Muscle of leg (tissue), 11 donors: ENCODE measurements around the gene ABCB7. TPM values are rescaled to one million over a fixed set of nuclear protein-coding genes. Genes with fewer than 3 reads are reported as not detected.

Experiments used
- DNase-seq: peaks from one replicate; pipeline ENCODE4 v3.0.0; 2013
- H3K27ac ChIP-seq: one replicate; pipeline ENCODE4 v1.5.1; 2013; ENCODE audit warnings: mild to moderate bottlenecking, low read length, control low read depth
- H3K27me3 ChIP-seq: one replicate; pipeline ENCODE4 v1.6.1; 2013; ENCODE audit warnings: low read length; ENCODE audit not compliant: control insufficient read depth, insufficient read depth
- H3K36me3 ChIP-seq: one replicate; pipeline ENCODE4 v1.6.1; 2013; ENCODE audit warnings: low read length; ENCODE audit not compliant: control insufficient read depth, insufficient read depth
- H3K4me1 ChIP-seq: one replicate; pipeline ENCODE4 v1.6.1; 2013; ENCODE audit warnings: low read length; ENCODE audit not compliant: control insufficient read depth, insufficient read depth
- H3K4me3 ChIP-seq: one replicate; pipeline ENCODE4 v1.5.1; 2013; ENCODE audit warnings: low read length, control low read depth
- H3K9me3 ChIP-seq: replicated peaks from 2 replicates; pipeline ENCODE4 v1.6.1; 2013; ENCODE audit warnings: low read depth, low read length; ENCODE audit not compliant: control insufficient read depth
- WGBS: methylation state at CpG from one replicate; pipeline ENCODE4 v1.1.5; 2013; ENCODE audit warnings: missing lambda C conversion rate; ENCODE audit not compliant: insufficient coverage; 5-methylcytosine and 5-hydroxymethylcytosine counted together
- polyA plus RNA-seq, 8 donors: library from polyadenylated mRNA; unstranded; fragments of 120-200 nt; gene quantifications; one replicate each; pipeline versions ENCODE4 v1.2.1 to v1.2.3, GENCODE V29; 2013; ENCODE audit warnings: inconsistent platforms in 1 of 8, low replicate concordance in 1 of 8; ENCODE audit not compliant: insufficient read length in 8 of 8, insufficient read depth in 1 of 8
- total RNA-seq: library from RNA; stranded (reverse); fragments of 120-200 nt; gene quantifications from one replicate; pipeline ENCODE4 v1.2.4, GENCODE V29; 2013

The ABCB7 gene
- total and polyA plus RNA-seq, 9 donors = 18.0 to 23.4 (median 19.4) TPM

DNA sequence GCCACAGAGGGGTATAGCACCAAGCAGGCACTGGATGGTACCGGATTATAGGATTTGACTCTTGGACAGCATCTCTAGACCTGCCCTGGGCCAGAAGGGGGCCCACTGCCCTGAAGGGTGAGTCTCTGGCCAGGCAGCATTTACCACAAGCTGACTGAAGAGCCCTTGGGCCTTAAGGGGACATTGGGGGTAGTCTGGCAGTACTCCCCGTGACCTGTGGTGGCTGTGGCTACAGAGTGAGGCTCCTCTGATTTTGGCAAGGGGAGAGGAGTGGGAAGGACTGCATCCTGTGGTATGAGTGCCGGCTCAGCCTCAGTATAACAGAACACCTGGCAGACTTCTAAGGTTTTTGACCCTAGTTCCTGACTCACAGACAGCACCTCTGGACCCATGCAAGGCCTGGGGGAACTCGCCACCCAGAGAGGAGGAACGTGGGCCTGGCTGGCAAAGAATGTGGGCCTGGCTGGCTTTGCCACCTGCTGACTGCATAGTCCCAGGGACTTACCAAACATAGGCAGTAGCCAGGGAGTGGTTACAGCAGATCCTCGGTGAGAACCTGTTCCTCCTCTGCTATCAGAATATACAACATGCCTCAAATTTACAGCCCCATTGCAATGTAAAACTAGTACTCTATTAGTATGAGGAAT is 48.1 kb downstream of the ABCB7 start:
- Histone ChIP-seq H3K36me3 (no peaks in the 10 kb centered on the region), H3K27me3 (peaks cover 9% of the 10 kb centered on the region), H3K9me3 (no peaks in the 10 kb centered on the region), H3K4me3 (no peak overlapping the region), H3K4me1 (no peaks in the 10 kb centered on the region), H3K27ac (no peak overlapping the region)
- 76% methylated on average over 5 of the region's 6 CpGs for WGBS
- DNase-seq = no peak

DNA sequence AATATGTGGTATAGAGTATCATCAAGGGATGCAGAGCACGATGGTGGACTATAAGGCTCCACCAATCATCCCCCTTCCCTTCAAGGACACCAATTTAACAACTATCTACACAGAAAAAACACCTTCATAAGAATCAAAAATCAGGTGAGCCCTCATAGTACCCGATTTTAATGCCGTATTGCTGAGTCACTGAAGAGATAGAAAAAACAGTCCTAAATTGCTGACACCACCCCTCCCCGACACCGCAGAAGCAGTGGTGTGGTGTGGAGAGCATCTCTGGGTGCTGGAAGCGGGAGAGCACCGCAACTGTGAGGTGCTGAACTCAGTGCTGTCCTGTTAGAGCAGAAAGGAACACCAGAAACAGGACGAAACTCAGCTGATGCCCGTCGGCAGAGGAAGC is 49.3 kb downstream of the ABCB7 start:
- Histone ChIP-seq H3K27ac (no peak overlapping the region), H3K4me1 (no peaks in the 10 kb centered on the region), H3K27me3 (peaks cover 9% of the 10 kb centered on the region), H3K9me3 (no peaks in the 10 kb centered on the region), H3K36me3 (no peaks in the 10 kb centered on the region), H3K4me3 (no peak overlapping the region)
- DNase-seq = no peak
- 77% methylated on average over 7 of the region's 10 CpGs for WGBS

DNA sequence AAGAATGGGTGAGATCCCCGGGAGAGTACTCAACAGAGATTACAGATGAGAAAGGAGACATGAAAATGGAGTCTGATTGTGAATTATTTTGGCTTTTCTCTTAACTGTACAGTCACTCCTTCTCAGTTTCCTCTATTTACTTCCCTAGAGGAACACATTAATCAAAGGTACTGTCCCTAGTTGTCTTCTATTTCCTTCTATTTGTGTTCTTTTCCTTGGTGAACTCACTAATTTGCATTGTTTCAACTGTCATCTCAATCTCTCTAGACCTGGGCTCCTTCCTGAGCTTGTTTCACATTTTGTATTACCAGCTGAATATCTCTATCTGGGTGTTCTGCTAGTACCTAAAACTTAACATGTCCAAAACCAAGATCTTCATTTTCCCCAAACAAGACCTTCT is 59.8 kb downstream of the ABCB7 start:
- H3K27ac ChIP-seq = no peak overlapping the region
- no peak overlapping the region for H3K4me3 ChIP-seq
- no peaks in the 10 kb centered on the region for H3K9me3 ChIP-seq
- WGBS = no CpG with 5 or more reads among the region's 1 CpG
- H3K27me3 ChIP-seq = no peaks in the 10 kb centered on the region
- H3K36me3 ChIP-seq = no peaks in the 10 kb centered on the region
- DNase-seq = no peak
- H3K4me1 ChIP-seq = no peaks in the 10 kb centered on the region

DNA sequence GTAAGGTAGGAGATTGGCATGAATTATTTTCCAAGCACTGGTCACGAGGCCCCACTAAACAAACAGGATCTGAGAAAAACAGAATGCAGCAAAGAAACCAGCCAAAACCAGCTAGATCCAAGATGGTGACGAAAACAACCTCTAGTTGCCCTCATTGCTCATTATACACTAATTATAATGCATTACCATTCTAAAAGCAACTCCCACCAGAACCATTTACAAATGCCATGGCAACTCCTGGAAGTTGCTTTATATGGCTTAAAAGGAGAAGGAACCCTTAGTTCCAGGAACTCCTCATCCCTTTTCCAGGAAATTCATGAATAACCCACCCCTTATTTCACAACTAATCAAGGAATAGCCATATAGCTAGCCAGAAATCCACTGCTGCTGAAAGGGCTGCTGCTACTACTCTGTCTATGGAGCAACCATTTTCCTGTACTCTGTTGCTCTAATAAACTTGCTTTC is 69.3 kb downstream of the ABCB7 start:
- Histone ChIP-seq H3K36me3 (no peaks in the 10 kb centered on the region), H3K9me3 (no peaks in the 10 kb centered on the region), H3K4me3 (no peak overlapping the region), H3K4me1 (no peaks in the 10 kb centered on the region), H3K27ac (no peak overlapping the region), H3K27me3 (no peaks in the 10 kb centered on the region)
- DNase-seq = no peak
- no CpG with 5 or more reads among the region's 2 CpGs for WGBS

DNA sequence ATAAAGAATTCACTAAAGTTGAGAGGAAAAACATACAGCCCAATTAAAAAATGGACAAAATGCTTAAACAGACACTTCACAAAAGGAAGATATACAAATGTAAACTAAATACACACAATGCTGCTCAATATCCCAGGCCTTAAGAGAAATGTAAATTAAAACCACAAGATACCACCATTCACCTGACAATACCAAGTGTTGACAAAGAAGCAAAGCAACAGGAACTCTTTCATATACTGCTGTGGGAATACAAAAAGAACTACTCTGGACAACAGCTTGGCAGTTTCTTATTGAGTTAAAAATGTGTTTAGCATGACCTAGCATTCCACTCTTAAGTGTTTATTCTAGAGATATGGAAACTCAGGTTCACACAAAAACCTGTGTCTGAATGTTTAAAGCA is 71.3 kb downstream of the ABCB7 start:
- H3K4me3 ChIP-seq = no peak overlapping the region
- no peaks in the 10 kb centered on the region for H3K36me3 ChIP-seq
- no peak overlapping the region for H3K27ac ChIP-seq
- H3K9me3 ChIP-seq = no peaks in the 10 kb centered on the region
- no peaks in the 10 kb centered on the region for H3K4me1 ChIP-seq
- peaks cover 3% of the 10 kb centered on the region for H3K27me3 ChIP-seq
- no peak for DNase-seq

DNA sequence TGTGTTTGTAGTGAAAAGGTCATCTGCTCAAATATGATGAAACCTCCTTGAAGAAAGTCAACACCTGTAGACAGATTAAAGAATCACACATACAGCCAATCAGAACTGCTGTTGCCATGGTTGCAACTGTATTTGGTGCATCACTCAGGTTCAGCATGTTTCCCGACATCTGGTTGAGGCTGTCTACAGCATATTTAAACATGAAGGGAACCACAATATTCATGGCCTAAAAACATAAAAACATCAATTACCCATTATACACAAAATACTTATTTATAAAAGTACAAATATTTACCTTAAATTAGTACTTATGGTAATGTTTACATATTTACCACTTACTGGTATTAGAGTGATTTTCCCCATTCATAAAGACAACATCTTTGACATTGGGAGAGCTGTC is 79.7 kb downstream of the ABCB7 start:
- H3K27me3 ChIP-seq = peaks cover 3% of the 10 kb centered on the region
- no peaks in the 10 kb centered on the region for H3K36me3 ChIP-seq
- H3K4me1 ChIP-seq = no peaks in the 10 kb centered on the region
- no peaks in the 10 kb centered on the region for H3K9me3 ChIP-seq
- WGBS = no CpG with 5 or more reads among the region's 1 CpG
- DNase-seq = no peak
- no peak overlapping the region for H3K27ac ChIP-seq
- H3K4me3 ChIP-seq = no peak overlapping the region

DNA sequence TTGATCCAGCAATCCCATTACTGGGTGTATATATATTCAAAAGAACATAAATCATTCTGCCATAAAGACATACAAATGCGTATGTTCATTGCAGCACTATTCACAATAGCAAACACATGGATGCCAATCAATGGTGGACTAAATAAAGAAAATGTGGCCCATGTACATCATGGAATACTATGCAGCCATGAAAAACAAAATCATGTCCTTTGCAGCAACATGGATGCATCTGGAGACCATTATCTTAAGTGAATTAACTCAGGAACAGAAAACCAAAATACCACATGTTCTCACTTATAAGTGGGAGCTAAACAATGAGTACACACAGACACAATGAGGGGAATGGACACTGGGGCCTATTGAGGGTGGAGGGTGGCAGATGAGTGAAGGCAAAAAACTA is 81.6 kb downstream of the ABCB7 start:
- Histone ChIP-seq H3K36me3 (no peaks in the 10 kb centered on the region), H3K27ac (no peak overlapping the region), H3K9me3 (no peaks in the 10 kb centered on the region), H3K4me1 (no peaks in the 10 kb centered on the region), H3K4me3 (no peak overlapping the region), H3K27me3 (no peaks in the 10 kb centered on the region)
- WGBS = no CpG with 5 or more reads among the region's 1 CpG
- no peak for DNase-seq

DNA sequence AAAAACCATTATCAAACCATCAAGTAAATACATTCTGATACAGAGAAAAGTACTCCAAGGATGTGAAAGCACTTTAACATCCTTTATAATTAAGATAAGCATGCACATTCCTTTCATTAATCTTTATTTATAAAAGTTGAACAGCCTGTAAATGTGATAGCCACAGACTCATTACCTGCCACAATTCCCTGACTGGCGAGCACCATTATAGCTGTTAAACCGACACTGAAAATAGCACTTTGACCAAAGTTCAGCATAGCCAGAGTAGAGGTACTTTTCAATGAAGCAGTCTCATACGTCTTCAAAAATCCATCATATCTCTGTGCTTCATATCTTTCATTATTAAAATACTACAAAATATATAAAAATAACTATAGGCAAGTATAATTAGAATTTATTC is 84.7 kb downstream of the ABCB7 start:
- DNase-seq = no peak
- Histone ChIP-seq H3K27me3 (no peaks in the 10 kb centered on the region), H3K36me3 (no peaks in the 10 kb centered on the region), H3K4me1 (no peaks in the 10 kb centered on the region), H3K9me3 (no peaks in the 10 kb centered on the region), H3K4me3 (no peak overlapping the region), H3K27ac (no peak overlapping the region)
- WGBS = 100% methylated on average over 1 of the region's 3 CpGs

DNA sequence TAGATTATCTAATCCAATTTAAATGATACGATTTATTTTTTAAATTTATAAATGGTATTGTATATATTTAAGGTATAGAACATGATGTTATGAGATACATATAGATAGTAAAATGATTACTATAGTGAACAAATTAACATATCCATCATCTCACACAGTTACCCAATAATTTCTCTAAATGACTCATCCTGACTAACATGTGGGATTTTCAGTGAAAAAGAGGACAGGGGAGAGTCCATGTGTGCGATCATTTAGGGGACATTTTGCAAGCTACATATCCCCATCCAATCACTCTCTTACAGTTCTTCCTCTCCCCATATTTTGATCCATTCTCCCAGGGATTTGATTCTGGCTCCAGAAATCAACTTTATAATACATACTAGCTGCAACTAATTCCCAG is 88.2 kb downstream of the ABCB7 start:
- no peaks in the 10 kb centered on the region for H3K27me3 ChIP-seq
- no CpG with 5 or more reads among the region's 2 CpGs for WGBS
- no peaks in the 10 kb centered on the region for H3K36me3 ChIP-seq
- no peaks in the 10 kb centered on the region for H3K9me3 ChIP-seq
- no peak for DNase-seq
- H3K4me1 ChIP-seq = no peaks in the 10 kb centered on the region
- H3K4me3 ChIP-seq = no peak overlapping the region
- H3K27ac ChIP-seq = no peak overlapping the region

DNA sequence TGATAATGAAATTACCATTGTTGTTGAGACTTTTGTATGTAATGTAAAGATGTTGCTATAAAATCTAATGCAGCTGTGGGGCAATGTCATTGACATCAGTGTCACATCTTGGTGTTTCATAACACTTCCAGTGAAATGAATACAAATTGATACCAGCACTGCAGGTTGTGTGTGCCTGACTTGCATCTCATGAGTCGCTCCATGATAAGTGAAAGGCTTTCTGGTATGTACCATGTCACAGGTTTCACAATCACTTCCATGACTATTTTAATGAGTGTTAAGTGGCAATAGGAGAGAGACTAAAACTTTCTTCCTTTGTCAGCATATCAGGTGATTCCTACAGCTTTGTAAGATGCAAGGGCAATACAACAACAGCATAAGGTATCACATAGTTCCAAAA is 94.4 kb downstream of the ABCB7 start:
- Histone ChIP-seq H3K9me3 (no peaks in the 10 kb centered on the region), H3K27ac (no peak overlapping the region), H3K36me3 (no peaks in the 10 kb centered on the region), H3K4me3 (no peak overlapping the region), H3K27me3 (no peaks in the 10 kb centered on the region), H3K4me1 (no peaks in the 10 kb centered on the region)
- no CpG with 5 or more reads among the region's 1 CpG for WGBS
- no peak for DNase-seq

DNA sequence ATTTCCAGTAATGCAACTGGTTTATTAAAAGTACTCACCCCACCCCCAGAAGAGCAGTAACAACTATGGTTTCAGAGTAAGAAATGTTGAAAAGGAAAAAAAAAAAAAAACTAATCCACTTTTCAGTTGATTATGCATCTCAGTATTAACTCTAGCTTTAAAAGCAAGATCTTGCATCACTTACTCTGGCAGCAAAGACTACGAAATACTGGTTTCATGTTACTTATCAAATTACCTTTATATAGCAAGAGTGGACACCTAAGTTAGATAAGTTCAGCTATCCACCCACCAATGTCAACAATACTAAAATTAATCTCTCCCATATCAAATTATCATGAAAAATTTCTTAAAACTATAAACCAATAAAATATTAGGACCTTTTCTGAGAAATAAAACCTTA is 105.0 kb downstream of the ABCB7 start:
- no peaks in the 10 kb centered on the region for H3K9me3 ChIP-seq
- DNase-seq = no peak
- H3K27me3 ChIP-seq = no peaks in the 10 kb centered on the region
- H3K36me3 ChIP-seq = no peaks in the 10 kb centered on the region
- no peak overlapping the region for H3K4me3 ChIP-seq
- no peak overlapping the region for H3K27ac ChIP-seq
- no CpG with 5 or more reads among the region's 1 CpG for WGBS
- no peaks in the 10 kb centered on the region for H3K4me1 ChIP-seq
